ENCODE data around the gene OR10G3.
A peak's percentile ranks its signal among the peaks of the same experiment; 100 is the strongest.

The OR10G3 gene

DNA sequence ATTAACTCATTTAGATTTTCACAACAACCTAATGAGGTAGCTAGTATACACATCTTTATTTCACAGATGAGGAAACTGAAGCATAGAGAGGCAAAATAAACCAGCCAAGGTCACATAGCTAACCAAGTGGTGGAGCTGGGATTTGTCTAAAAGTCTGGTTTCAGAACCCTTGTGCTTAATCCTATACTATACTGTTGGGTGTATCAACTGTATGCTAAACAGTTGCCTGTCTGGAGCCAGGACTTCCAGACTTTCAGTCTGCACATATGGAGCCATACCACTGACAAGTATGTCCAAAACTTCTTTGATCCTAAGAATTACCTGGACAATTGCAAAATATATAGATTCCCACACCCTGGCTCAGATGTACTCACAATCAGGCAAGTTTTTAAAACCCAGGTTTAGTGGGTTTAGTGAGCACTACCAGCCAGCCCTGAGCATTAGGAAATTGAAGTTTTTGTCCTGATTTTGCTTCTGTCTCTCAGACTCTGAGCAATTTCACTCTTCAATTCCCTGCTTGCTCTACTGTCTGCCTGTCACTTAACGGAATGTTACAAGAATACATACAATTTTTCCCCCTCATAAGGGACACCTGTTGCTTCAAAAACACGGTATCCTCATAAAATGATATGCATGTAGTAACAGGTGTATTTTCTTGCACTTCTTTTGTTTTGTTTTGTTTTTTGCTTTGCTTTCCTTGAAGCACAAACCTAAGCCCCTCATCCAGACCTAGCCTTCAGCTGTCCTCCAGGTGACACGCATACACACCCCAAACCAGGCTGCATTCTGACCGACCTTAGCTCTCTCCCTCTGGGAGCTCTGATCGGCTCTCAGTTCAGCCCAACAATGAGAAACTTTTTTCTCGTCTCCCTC lies 44.1 kb downstream of the OR10G3 start:
- Histone ChIP-seq H3K27ac (no peak overlapping the region), H3K4me3 (peak overlapping the region; percentile 62)
- TF ChIP-seq, protein P1, sequence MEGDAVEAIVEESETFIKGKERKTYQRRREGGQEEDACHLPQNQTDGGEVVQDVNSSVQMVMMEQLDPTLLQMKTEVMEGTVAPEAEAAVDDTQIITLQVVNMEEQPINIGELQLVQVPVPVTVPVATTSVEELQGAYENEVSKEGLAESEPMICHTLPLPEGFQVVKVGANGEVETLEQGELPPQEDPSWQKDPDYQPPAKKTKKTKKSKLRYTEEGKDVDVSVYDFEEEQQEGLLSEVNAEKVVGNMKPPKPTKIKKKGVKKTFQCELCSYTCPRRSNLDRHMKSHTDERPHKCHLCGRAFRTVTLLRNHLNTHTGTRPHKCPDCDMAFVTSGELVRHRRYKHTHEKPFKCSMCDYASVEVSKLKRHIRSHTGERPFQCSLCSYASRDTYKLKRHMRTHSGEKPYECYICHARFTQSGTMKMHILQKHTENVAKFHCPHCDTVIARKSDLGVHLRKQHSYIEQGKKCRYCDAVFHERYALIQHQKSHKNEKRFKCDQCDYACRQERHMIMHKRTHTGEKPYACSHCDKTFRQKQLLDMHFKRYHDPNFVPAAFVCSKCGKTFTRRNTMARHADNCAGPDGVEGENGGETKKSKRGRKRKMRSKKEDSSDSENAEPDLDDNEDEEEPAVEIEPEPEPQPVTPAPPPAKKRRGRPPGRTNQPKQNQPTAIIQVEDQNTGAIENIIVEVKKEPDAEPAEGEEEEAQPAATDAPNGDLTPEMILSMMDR (IDR thresholded peaks at IDR 0.05), result no peak
- no peak for DNase-seq (ENCODE audit: low spot score)

DNA sequence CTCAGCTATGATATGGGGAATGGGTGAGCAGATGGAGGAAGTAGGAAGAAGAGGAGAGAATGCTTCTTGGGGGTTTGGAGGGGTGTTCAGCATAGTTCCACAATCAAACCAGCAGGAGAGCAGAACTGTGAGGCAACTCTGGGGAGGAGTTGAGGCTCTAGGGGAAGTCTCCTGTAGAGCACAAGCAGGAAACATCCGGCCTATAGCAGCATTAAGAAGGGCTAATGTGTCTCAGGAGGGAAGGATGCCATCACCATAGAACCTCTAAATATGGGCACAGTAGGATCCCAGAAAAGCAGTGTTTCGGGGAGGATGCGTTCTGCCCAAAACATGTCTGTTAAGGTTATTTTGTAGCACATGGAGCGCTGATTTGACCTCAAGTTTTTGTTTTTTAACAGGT lies 45.3 kb downstream of the OR10G3 start:
- TF ChIP-seq, protein P1 (IDR thresholded peaks at IDR 0.05), result no peak
- no peak overlapping the region for H3K4me3 ChIP-seq
- DNase-seq (ENCODE audit: low spot score), result no peak

DNA sequence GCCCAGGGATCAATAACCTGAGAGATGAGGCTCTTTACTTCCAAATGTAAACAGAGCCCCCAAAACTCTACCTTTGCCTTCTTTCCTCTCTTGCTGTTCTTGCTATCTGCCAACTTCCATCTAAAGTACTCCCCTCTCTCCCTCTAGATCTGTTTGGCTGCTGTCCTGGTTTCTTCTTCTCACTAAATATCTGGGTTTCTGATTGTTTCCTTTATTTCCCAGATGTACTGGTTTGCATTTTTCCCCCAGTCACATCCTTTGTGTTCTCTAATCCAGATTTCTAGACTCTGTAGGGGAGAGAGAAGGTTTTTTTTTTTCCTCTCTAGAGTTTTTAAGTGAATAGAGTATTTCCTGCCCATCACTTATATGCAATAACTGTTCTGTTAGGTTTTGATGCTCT lies 46.6 kb downstream of the OR10G3 start:
- TF ChIP-seq, protein P1 (IDR thresholded peaks at IDR 0.05), result no peak
- Histone ChIP-seq H3K27ac (no peak overlapping the region), H3K4me3 (no peak overlapping the region)
- no peak for DNase-seq (ENCODE audit: low spot score)

More for the DNA sequence above, 45.3 kb downstream of the OR10G3 start:
- no peak overlapping the region for H3K27ac ChIP-seq

DNA sequence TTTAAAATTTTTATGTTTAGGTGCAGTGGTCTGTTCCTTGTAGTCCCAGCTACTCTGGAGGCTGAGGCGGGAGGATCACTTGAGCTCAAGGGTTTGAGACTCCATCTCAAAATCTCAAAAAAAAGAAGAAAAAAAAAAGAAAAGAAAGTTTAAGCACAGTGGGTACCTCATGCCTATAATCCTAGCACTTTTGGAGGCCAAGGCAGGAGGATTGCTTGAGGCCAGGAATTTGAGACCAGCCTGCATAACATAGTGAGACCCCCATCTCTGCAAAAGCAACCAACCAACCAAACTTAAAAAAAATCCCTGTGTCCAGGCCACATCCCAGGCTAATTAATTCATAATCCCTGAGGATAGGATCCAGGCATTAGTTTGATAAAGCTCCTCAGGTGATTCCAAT lies 50.4 kb downstream of the OR10G3 start:
- no peak overlapping the region for H3K27ac ChIP-seq
- TF ChIP-seq, protein P1 (IDR thresholded peaks at IDR 0.05), result no peak
- no peak for DNase-seq (ENCODE audit: low spot score)
- no peak overlapping the region for H3K4me3 ChIP-seq

DNA sequence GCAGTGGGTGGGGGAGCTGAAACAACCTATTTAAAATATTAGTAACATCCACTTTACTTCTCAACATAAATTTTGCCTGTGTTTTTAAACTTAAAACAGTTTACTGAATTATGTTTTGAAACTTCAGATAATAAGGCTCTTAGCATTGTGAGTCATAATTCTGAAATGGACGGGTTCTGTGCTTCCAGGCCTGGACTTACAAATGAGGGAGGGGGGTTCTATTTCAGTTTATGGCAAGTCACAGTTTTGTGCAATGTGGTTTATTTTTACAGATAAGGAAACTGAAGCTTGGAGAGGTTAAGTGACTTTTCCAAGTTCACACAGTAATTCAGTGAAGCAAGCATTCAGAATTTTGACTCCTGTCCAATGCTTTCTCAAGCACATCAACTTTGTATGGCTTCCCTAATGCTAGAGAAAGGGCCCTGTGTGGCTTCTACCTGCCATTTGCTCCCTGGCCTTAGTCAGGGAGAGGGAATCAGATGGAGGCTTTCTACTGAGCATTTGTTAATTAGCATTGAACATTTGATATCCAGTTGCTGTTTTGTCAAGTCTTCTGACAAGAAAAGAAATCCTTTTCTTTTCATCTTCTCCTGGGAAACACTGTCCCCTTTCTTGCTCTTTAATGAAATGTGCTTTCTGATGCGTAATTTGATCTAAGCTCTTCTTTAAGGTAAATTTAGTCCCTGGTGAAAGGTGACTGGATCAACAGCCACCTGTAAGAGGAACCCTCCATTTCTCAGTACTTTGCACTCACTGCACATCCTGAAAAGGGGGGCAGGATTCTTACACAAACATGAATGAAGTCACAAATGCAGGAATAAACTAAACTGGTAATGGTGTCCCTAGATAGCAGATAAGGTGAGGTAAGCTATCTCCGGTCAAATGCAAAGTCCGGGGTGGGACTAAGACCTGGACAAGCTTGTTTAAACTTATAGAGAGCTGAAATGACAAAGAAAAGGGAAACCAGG lies 51.2 kb downstream of the OR10G3 start:
- DNase-seq (ENCODE audit: low spot score), result no peak
- no peak overlapping the region for H3K27ac ChIP-seq
- TF ChIP-seq, protein P1 (IDR thresholded peaks at IDR 0.05), result no peak
- H3K4me3 ChIP-seq, result no peak overlapping the region

DNA sequence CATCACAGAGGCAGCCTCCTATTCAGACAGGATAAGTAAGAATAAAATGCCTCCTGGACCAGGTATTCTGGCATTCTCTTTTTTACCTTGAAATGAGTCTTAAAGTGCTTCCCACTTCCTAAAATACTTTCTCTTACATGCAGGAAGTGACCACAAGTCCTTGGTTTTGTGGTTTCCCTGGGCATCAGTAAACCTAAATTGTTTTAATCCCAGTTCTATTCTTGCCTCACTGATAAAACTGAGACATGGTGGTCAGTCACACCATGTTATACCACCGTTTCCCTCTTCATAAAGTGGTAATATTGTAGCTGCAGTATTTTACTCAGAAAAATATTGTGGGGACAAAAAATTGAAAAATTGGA lies 52.6 kb downstream of the OR10G3 start:
- TF ChIP-seq, protein P1 (IDR thresholded peaks at IDR 0.05), result no peak
- Histone ChIP-seq H3K27ac (no peak overlapping the region), H3K4me3 (no peak overlapping the region)
- no peak for DNase-seq (ENCODE audit: low spot score)
